PC-3 (cell line): ENCODE measurements around the gene DAB1. TPM values are rescaled to one million over a fixed set of nuclear protein-coding genes. Genes with fewer than 3 reads are reported as not detected.

Experiments
- ATAC-seq: fragments of 200-7000 bp; cut with Tn5 transposase; 2 replicates; pipeline ENCODE4 v1.9.1; 2020; ENCODE audit warnings: mild to moderate bottlenecking, moderate library complexity
- BruUV-seq: library from RNA; stranded (reverse); fragments of 400-500 nt; replicated peaks from 2 replicates; lab custom pipeline; 2021; lab: Mats Ljungman, UMichigan
- CTCF ChIA-PET: fragments of 300-600 bp; sonication (Branson Sonifier 250); formaldehyde crosslinking; loops from one replicate; lab custom pipeline; 2022; ENCODE audit warnings: antibody characterized with exemption; lab: Charles Lee
- POLR2A ChIA-PET: fragments of 300-600 bp; sonication (Branson Sonifier 250); formaldehyde crosslinking; loops from one replicate; lab custom pipeline; 2022; ENCODE audit warnings: antibody characterized with exemption; ENCODE audit not compliant: unreplicated experiment; lab: Charles Lee
- DNase-seq: peaks from one replicate; pipeline ENCODE4 v3.0.0-alpha.2; 2015
- H2AFZ ChIP-seq: fragments of 300-600 bp; sonication (generic); 2 replicates; pipeline ENCODE4 v1.6.0; 2016; ENCODE audit warnings: antibody characterized with exemption, low read length
- H3F3A ChIP-seq: fragments of 300-600 bp; sonication (generic); one replicate; pipeline ENCODE4 v1.6.0; 2017; ENCODE audit warnings: antibody characterized with exemption, low read length, control low read depth, mild to moderate bottlenecking; ENCODE audit not compliant: unreplicated experiment
- H3K27ac ChIP-seq: fragments of 300-600 bp; sonication (generic); 2 replicates; pipeline ENCODE4 v1.5.1; 2016; ENCODE audit warnings: mild to moderate bottlenecking, low read length
- H3K27me3 ChIP-seq: fragments of 300-600 bp; sonication (generic); 2 replicates; pipeline ENCODE4 v1.6.1; 2016; ENCODE audit warnings: low read length, mixed read lengths
- H3K36me3 ChIP-seq: fragments of 300-600 bp; sonication (generic); 2 replicates; pipeline ENCODE4 v1.6.1; 2016; ENCODE audit warnings: low read depth, mixed run types, low read length, mixed read lengths
- H3K4me1 ChIP-seq: fragments of 300-600 bp; sonication (generic); 2 replicates; pipeline ENCODE4 v1.5.1; 2016; ENCODE audit warnings: low read length; ENCODE audit not compliant: insufficient read depth
- H3K4me2 ChIP-seq: fragments of 300-600 bp; sonication (generic); 2 replicates; pipeline ENCODE4 v1.6.0; 2016; ENCODE audit warnings: low read length
- H3K4me3 ChIP-seq: fragments of 300-600 bp; sonication (generic); 2 replicates; pipeline ENCODE4 v1.5.1; 2016; ENCODE audit warnings: mild to moderate bottlenecking, low read length, mixed read lengths
- H3K79me2 ChIP-seq: fragments of 300-600 bp; sonication (generic); 2 replicates; pipeline ENCODE4 v1.6.1; 2017; ENCODE audit warnings: low read length, mixed read lengths
- H3K9ac ChIP-seq: fragments of 300-600 bp; sonication (generic); 2 replicates; pipeline ENCODE4 v1.6.0; 2016; ENCODE audit warnings: mild to moderate bottlenecking, low read length
- H3K9me2 ChIP-seq: fragments of 300-600 bp; sonication (generic); replicated peaks from 2 replicates; pipeline ENCODE4 v1.6.1; 2016; ENCODE audit warnings: mixed run types, low read length, mixed read lengths
- H3K9me3 ChIP-seq: fragments of 300-600 bp; sonication (generic); 2 replicates; pipeline ENCODE4 v1.6.1; 2016; ENCODE audit warnings: low read length, mixed read lengths
- H4K20me1 ChIP-seq: fragments of 300-600 bp; sonication (generic); 2 replicates; pipeline ENCODE4 v1.6.1; 2016; ENCODE audit warnings: low read length, mixed read lengths
- CTCF ChIP-seq: fragments of 300-600 bp; sonication (generic); conservative IDR thresholded peaks from 2 replicates; pipeline ENCODE4 v1.5.1; 2017; ENCODE audit warnings: antibody characterized with exemption, low read depth, mild to moderate bottlenecking, low read length
- EZH2 ChIP-seq: fragments of 300-600 bp; sonication (generic); IDR thresholded peaks from one replicate; pipeline ENCODE4 v1.6.1; 2017; ENCODE audit warnings: antibody characterized with exemption, mild to moderate bottlenecking, low read length; ENCODE audit not compliant: unreplicated experiment
- EZH2phosphoT487 ChIP-seq: fragments of 300-600 bp; sonication (generic); IDR thresholded peaks from 2 replicates; pipeline ENCODE4 v1.6.1; 2018; ENCODE audit warnings: mild to moderate bottlenecking, antibody characterized with exemption, low read length, borderline replicate concordance
- intact Hi-C: fragments of 100-400 bp; cut with micrococcal nuclease; formaldehyde crosslinking; loops from 2 replicates; pipeline ENCODE4 v1.9.0; 2023
- total RNA-seq: library from RNA; depleted of rRNA; stranded (reverse); fragments of >200 nt; gene quantifications from 2 replicates; pipeline ENCODE4 v1.2.3, GENCODE V29; 2014

The DAB1 gene
- total RNA-seq, 1 experiment from 2014 or later: not detected

GRCh38 chr1:57124768-57125446 is 299.0 kb downstream of the DAB1 start:
- BruUV-seq: no TSS peak
- Histone ChIP-seq H3K79me2 (no peaks in the 10 kb centered on the region), H3K9me2 (no peaks in the 10 kb centered on the region), H3K9me3 (no peaks in the 10 kb centered on the region), H2AFZ (no peak overlapping the region), H3K27me3 (no peaks in the 10 kb centered on the region), H4K20me1 (no peaks in the 10 kb centered on the region), H3K27ac (no peak overlapping the region), H3K36me3 (no peaks in the 10 kb centered on the region), H3F3A (no peaks in the 10 kb centered on the region), H3K4me1 (no peaks in the 10 kb centered on the region), H3K9ac (no peak overlapping the region), H3K4me3 (no peak overlapping the region), H3K4me2 (no peak overlapping the region)
- POLR2A ChIA-PET: no interaction called here
- TF ChIP-seq EZH2phosphoT487: no peak
- peak; percentile 20; the same call in 1 of the 2 replicates for TF ChIP-seq CTCF
- intact Hi-C loops: no loop called here
- ATAC-seq (no peak), DNase-seq (peak; percentile 6)
- CTCF ChIA-PET: no interaction called here

DNA sequence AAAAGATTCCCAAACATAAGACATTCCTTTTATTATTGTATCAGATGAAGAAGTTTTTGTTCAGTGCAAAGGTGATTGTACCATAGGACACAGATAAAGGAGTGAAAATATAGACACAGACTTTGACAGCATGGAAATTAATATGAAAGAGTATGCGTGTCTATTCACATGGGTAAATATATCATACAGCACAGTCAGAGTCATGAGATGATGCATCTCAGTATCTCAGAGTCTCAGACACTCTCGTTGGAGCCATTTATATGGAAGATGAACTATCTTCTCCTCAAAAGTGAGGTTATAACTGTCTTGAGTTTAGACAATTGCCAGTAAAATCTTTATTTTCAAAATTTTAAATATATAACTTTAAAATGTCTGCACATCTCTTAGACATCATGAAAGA is 299.7 kb downstream of the DAB1 start:
- H3K9ac ChIP-seq: no peak overlapping the region
- no TSS peak for BruUV-seq
- no peaks in the 10 kb centered on the region for H3K79me2 ChIP-seq
- H2AFZ ChIP-seq: no peak overlapping the region
- H4K20me1 ChIP-seq: no peaks in the 10 kb centered on the region
- H3K4me3 ChIP-seq: no peak overlapping the region
- no peak overlapping the region for H3K4me2 ChIP-seq
- TF ChIP-seq CTCF (no peak), EZH2phosphoT487 (no peak), EZH2 (no peak)
- ATAC-seq (no peak), DNase-seq (no peak)
- no peaks in the 10 kb centered on the region for H3K4me1 ChIP-seq
- H3K27ac ChIP-seq: no peak overlapping the region
- intact Hi-C loops: no loop called here
- no peaks in the 10 kb centered on the region for H3K9me3 ChIP-seq
- no peaks in the 10 kb centered on the region for H3K27me3 ChIP-seq
- H3K36me3 ChIP-seq: no peaks in the 10 kb centered on the region
- H3F3A ChIP-seq: no peaks in the 10 kb centered on the region
- ChIA-PET POLR2A (no interaction called here), CTCF (no interaction called here)
- no peaks in the 10 kb centered on the region for H3K9me2 ChIP-seq

- H3K79me2 ChIP-seq: no peaks in the 10 kb centered on the region
- H4K20me1 ChIP-seq: no peaks in the 10 kb centered on the region
- H3K9ac ChIP-seq: no peak overlapping the region
- H3K36me3 ChIP-seq: no peaks in the 10 kb centered on the region
- ChIA-PET POLR2A (no interaction called here), CTCF (no interaction called here)
- TF ChIP-seq EZH2phosphoT487 (no peak), CTCF (no peak), EZH2 (no peak)
- H3K27me3 ChIP-seq: peaks cover 4% of the 10 kb centered on the region; the same call in 1 of the 2 replicates
- H3K4me2 ChIP-seq: no peak overlapping the region
- BruUV-seq: no TSS peak
- H3K9me3 ChIP-seq: no peaks in the 10 kb centered on the region
- no peak for DNase-seq
- intact Hi-C loops: no loop called here
- no peaks in the 10 kb centered on the region for H3F3A ChIP-seq
- no peak overlapping the region for H3K27ac ChIP-seq
- H2AFZ ChIP-seq: no peak overlapping the region
- no peaks in the 10 kb centered on the region for H3K9me2 ChIP-seq
- no peak overlapping the region for H3K4me3 ChIP-seq
- no peak for ATAC-seq
- no peaks in the 10 kb centered on the region for H3K4me1 ChIP-seq
These were observed 301.8 kb downstream of the DAB1 start for GRCh38 chr1:57122031-57122430.
